B cell (primary cell): ENCODE results near the gene JCAD. TPM values are rescaled to one million over a fixed set of nuclear protein-coding genes. Genes with fewer than 3 reads are reported as not detected.

Source experiments
- ATAC-seq: fragments of 200-7000 bp; cut with Tn5 transposase; one replicate; pipeline ENCODE4 v1.10.0; 2021; ENCODE audit warnings: low read depth, mild to moderate bottlenecking, moderate number of reproducible peaks, moderate library complexity
- CTCF ChIA-PET: fragments of 350-600 bp; sonication (Branson Sonifier 250); formaldehyde crosslinking; loops from one replicate; lab custom pipeline; 2021; ENCODE audit warnings: antibody characterized with exemption, inconsistent platforms; lab: Charles Lee
- POLR2A ChIA-PET: fragments of 350-600 bp; sonication (Branson Sonifier 250); formaldehyde crosslinking; loops from one replicate; lab custom pipeline; 2021; ENCODE audit warnings: antibody characterized with exemption; lab: Charles Lee
- DNase-seq: peaks from one replicate; pipeline ENCODE4 v3.0.0; 2013
- H2AFZ ChIP-seq: 2 replicates; pipeline ENCODE4 v1.6.1; 2012; ENCODE audit warnings: mild to moderate bottlenecking, low read depth, low read length; ENCODE audit not compliant: insufficient read depth, poor library complexity, severe bottlenecking
- H3K27ac ChIP-seq, 2 donors: 1 replicate in 1 of 2; 2 replicates in 1 of 2; pipeline ENCODE4 v1.5.1; 2012 to 2013; ENCODE audit warnings: low read length in 2 of 2, mild to moderate bottlenecking in 2 of 2, moderate library complexity in 1 of 2
- H3K27me3 ChIP-seq, 4 experiments: fragments of 200-600 bp in 1 of 4; sonication (generic) in 1 of 4; replicated peaks in 1 of 4; 1 replicate in 2 of 4; 2 replicates in 2 of 4; pipeline versions ENCODE4 v1.6.1 to v1.7.0; 2013 to 2016; ENCODE audit warnings: low read length in 3 of 4, mild to moderate bottlenecking in 2 of 4, mixed read lengths in 1 of 4, moderate library complexity in 1 of 4; ENCODE audit not compliant: insufficient read depth in 4 of 4, control insufficient read depth in 3 of 4; ENCODE audit errors: control extremely low read depth in 1 of 4
- H3K36me3 ChIP-seq, 2 experiments: replicated peaks in 1 of 2; 1 replicate in 1 of 2; 2 replicates in 1 of 2; pipeline versions ENCODE4 v1.6.1 to v1.7.1; 2013; ENCODE audit warnings: low read length in 1 of 2; ENCODE audit not compliant: insufficient read depth in 2 of 2, control insufficient read depth in 1 of 2; ENCODE audit errors: control extremely low read depth in 1 of 2, extremely low read depth in 1 of 2
- H3K4me1 ChIP-seq, 2 donors: fragments of 200-600 bp in 1 of 2; sonication (generic) in 1 of 2; 1 replicate in 1 of 2; 2 replicates in 1 of 2; pipeline versions ENCODE4 v1.5.1 to v1.6.1; 2013 to 2017; ENCODE audit warnings: low read length in 2 of 2; ENCODE audit not compliant: control insufficient read depth in 2 of 2, insufficient read depth in 2 of 2
- H3K4me2 ChIP-seq: replicated peaks from 2 replicates; pipeline ENCODE3; 2012; ENCODE audit warnings: mild to moderate bottlenecking, low read depth, low read length; ENCODE audit not compliant: poor library complexity, severe bottlenecking
- H3K4me3 ChIP-seq, 5 experiments: fragments of 200-600 bp in 1 of 5; sonication (generic) in 1 of 5; 1 replicate in 3 of 5; 2 replicates in 2 of 5; pipeline versions ENCODE4 v1.5.1 to v1.7.0; 2011 to 2016; ENCODE audit warnings: low read length in 4 of 5, mild to moderate bottlenecking in 4 of 5, low read depth in 2 of 5, control low read depth in 1 of 5, moderate library complexity in 1 of 5; ENCODE audit not compliant: insufficient read depth in 1 of 5; ENCODE audit errors: control extremely low read depth in 1 of 5, extremely low read depth in 1 of 5
- H3K79me2 ChIP-seq: fragments of 200-600 bp; sonication (generic); one replicate; pipeline ENCODE4 v1.6.0; 2016; ENCODE audit warnings: low read length; ENCODE audit not compliant: control insufficient read depth, insufficient read depth
- H3K9ac ChIP-seq: fragments of 200-600 bp; sonication (generic); 2 replicates; pipeline ENCODE4 v1.6.1; 2017; ENCODE audit warnings: mild to moderate bottlenecking, low read length, moderate library complexity
- H3K9me3 ChIP-seq, 3 donors: one replicate each; pipeline versions ENCODE4 v1.6.1 to v1.7.1; 2013; ENCODE audit warnings: low read length in 2 of 3; ENCODE audit not compliant: control insufficient read depth in 2 of 3, insufficient read depth in 1 of 3; ENCODE audit errors: control extremely low read depth in 1 of 3
- H4K20me1 ChIP-seq: 2 replicates; pipeline ENCODE4 v1.6.0; 2012; ENCODE audit warnings: mild to moderate bottlenecking, low read length; ENCODE audit not compliant: insufficient read depth, control insufficient read depth, poor library complexity, severe bottlenecking
- H3K27ac Mint-ChIP-seq: one replicate; pipeline ENCODE4 v1.8.0; 2021; ENCODE audit warnings: mixed read lengths
- H3K27me3 Mint-ChIP-seq: one replicate; pipeline ENCODE4 v1.8.0; 2021; ENCODE audit warnings: mixed read lengths
- H3K4me1 Mint-ChIP-seq: one replicate; pipeline ENCODE4 v1.8.0; 2021; ENCODE audit warnings: mixed read lengths
- H3K4me3 Mint-ChIP-seq: one replicate; pipeline ENCODE4 v1.8.0; 2021; ENCODE audit warnings: mixed read lengths
- H3K9me3 Mint-ChIP-seq: one replicate; pipeline ENCODE4 v1.8.0; 2022; ENCODE audit warnings: mixed read lengths; ENCODE audit not compliant: insufficient read depth
- EZH2 ChIP-seq: IDR thresholded peaks from 2 replicates; pipeline ENCODE4 v1.6.1; 2012; ENCODE audit warnings: borderline replicate concordance, low read depth, mild to moderate bottlenecking, moderate library complexity, low read length; ENCODE audit not compliant: insufficient read depth, poor library complexity, severe bottlenecking
- WGBS: methylation state at CpG from one replicate; pipeline ENCODE4 v1.1.5; 2013; ENCODE audit warnings: missing lambda C conversion rate; ENCODE audit not compliant: insufficient coverage; 5-methylcytosine and 5-hydroxymethylcytosine counted together
- intact Hi-C: fragments of 100-400 bp; cut with micrococcal nuclease; formaldehyde crosslinking; loops from one replicate; pipeline ENCODE4 v1.10.0; 2022
- polyA plus RNA-seq: library from polyadenylated mRNA; depleted of rRNA; stranded (reverse); fragments of >200 nt; gene quantifications from 2 replicates; pipeline ENCODE4 v1.2.3, GENCODE V29; 2012
- total RNA-seq, 2 donors: library from RNA; stranded (reverse); fragments of 120-200 nt in 1 of 2; gene quantifications; 1 replicate in 1 of 2; 2 replicates in 1 of 2; pipeline versions ENCODE4 v1.2.3 to v1.2.4, GENCODE V29; 2013 to 2022
- TF ChIP-seq, protein P1 (sequence below): fragments of 200-600 bp; IDR thresholded peaks from one replicate; pipeline ENCODE4 v1.8.0; 2022; ENCODE audit warnings: antibody characterized with exemption, mild to moderate bottlenecking

JCAD gene
- total and polyA plus RNA-seq, 2 donors (not counting 1 experiment from before 2014, with no cell fraction given) = 0.37 TPM; not detected in 1

DNA sequence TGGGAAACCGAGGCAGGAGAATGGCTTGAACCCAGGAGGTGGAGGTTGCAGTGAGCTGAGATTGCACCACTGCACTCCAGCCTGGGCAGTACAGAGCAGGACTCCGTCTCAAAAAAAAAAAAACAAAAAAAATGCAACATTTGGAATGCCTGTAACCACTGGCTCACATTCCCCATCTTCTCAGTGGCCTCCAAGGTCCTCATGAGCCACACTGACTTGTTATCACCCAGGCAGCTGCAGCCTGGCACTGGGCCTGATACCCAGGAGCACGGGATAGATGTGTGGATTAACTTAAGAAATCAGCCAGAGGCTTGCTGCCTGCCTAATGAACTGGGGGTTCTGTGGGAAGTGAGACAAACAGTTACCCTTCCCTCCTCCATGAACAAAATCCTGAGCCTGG lies 23.0 kb downstream of the JCAD start:
- H3K27me3 ChIP-seq = peaks cover 0 to 7% (median 3%) of the 10 kb centered on the region in 4 experiments
- CTCF ChIA-PET = no interaction called here
- no peaks in the 10 kb centered on the region for H3K36me3 ChIP-seq
- no peak overlapping the region for H3K4me3 ChIP-seq
- intact Hi-C loops = no loop called here
- H3K4me2 ChIP-seq = no peak overlapping the region
- H3K9me3 Mint-ChIP-seq = no peaks in the 10 kb centered on the region
- peaks cover 33% of the 10 kb centered on the region for H3K27me3 Mint-ChIP-seq
- ATAC-seq (no peak), DNase-seq (no peak)
- H3K9ac ChIP-seq = no peak overlapping the region
- H3K4me3 Mint-ChIP-seq = no peak overlapping the region
- no peaks in the 10 kb centered on the region for H3K9me3 ChIP-seq
- 100% methylated on average over 1 of the region's 3 CpGs for WGBS
- no peak overlapping the region for H3K27ac ChIP-seq
- no peak overlapping the region for H2AFZ ChIP-seq
- no peak overlapping the region for H3K27ac Mint-ChIP-seq
- no peak for TF ChIP-seq EZH2
- TF ChIP-seq, protein P1, sequence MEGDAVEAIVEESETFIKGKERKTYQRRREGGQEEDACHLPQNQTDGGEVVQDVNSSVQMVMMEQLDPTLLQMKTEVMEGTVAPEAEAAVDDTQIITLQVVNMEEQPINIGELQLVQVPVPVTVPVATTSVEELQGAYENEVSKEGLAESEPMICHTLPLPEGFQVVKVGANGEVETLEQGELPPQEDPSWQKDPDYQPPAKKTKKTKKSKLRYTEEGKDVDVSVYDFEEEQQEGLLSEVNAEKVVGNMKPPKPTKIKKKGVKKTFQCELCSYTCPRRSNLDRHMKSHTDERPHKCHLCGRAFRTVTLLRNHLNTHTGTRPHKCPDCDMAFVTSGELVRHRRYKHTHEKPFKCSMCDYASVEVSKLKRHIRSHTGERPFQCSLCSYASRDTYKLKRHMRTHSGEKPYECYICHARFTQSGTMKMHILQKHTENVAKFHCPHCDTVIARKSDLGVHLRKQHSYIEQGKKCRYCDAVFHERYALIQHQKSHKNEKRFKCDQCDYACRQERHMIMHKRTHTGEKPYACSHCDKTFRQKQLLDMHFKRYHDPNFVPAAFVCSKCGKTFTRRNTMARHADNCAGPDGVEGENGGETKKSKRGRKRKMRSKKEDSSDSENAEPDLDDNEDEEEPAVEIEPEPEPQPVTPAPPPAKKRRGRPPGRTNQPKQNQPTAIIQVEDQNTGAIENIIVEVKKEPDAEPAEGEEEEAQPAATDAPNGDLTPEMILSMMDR = no peak
- no peaks in the 10 kb centered on the region for H3K79me2 ChIP-seq
- peaks cover 3% of the 10 kb centered on the region for H3K4me1 Mint-ChIP-seq
- H4K20me1 ChIP-seq = no peaks in the 10 kb centered on the region
- H3K4me1 ChIP-seq = no peaks in the 10 kb centered on the region
- POLR2A ChIA-PET = no interaction called here

- no peaks in the 10 kb centered on the region for H3K79me2 ChIP-seq
- no peak overlapping the region for H3K9ac ChIP-seq
- H4K20me1 ChIP-seq = no peaks in the 10 kb centered on the region
- no peaks in the 10 kb centered on the region for H3K4me1 ChIP-seq
- ChIA-PET CTCF (no interaction called here), POLR2A (no interaction called here)
- H3K4me3 ChIP-seq = no peak overlapping the region
- peaks cover 0 to 7% (median 3%) of the 10 kb centered on the region in 4 experiments for H3K27me3 ChIP-seq
- peaks cover 3% of the 10 kb centered on the region for H3K4me1 Mint-ChIP-seq
- peaks cover 28% of the 10 kb centered on the region for H3K27me3 Mint-ChIP-seq
- H3K9me3 Mint-ChIP-seq = no peaks in the 10 kb centered on the region
- no peak overlapping the region for H2AFZ ChIP-seq
- H3K36me3 ChIP-seq = no peaks in the 10 kb centered on the region
- no peak overlapping the region for H3K27ac ChIP-seq
- no peaks in the 10 kb centered on the region for H3K9me3 ChIP-seq
- no peak overlapping the region for H3K27ac Mint-ChIP-seq
- no peak overlapping the region for H3K4me3 Mint-ChIP-seq
- DNase-seq (no peak), ATAC-seq (no peak)
- no peak overlapping the region for H3K4me2 ChIP-seq
- intact Hi-C loops = no loop called here
- 49% methylated on average over 13 of the region's 15 CpGs for WGBS
- TF ChIP-seq, protein P1 = no peak
- no peak for TF ChIP-seq EZH2
Measured at GRCh38 chr10:30034433-30035137, 24.8 kb downstream of the JCAD start.
